Keratinocyte (primary cell): ENCODE measurements around the gene AP4S1.

Source experiments
- EZH2 ChIP-seq: IDR thresholded peaks from one replicate; pipeline ENCODE4 v1.6.1; 2012; ENCODE audit warnings: inconsistent platforms, mild to moderate bottlenecking, low read length, moderate library complexity
- TF ChIP-seq, protein P1 (sequence below), 3 experiments: IDR thresholded peaks in 1 of 3; conservative IDR thresholded peaks in 1 of 3; optimal IDR thresholded peaks in 1 of 3; 2 replicates in 2 of 3; 3 replicates in 1 of 3; pipeline versions ENCODE3 to v1.5.1; 2011; ENCODE audit warnings: low read length in 3 of 3, mild to moderate bottlenecking in 3 of 3, moderate library complexity in 2 of 3, control low read depth in 1 of 3, inconsistent platforms in 1 of 3; ENCODE audit not compliant: insufficient read depth in 2 of 3; ENCODE audit errors: extremely low read depth in 1 of 3

DNA sequence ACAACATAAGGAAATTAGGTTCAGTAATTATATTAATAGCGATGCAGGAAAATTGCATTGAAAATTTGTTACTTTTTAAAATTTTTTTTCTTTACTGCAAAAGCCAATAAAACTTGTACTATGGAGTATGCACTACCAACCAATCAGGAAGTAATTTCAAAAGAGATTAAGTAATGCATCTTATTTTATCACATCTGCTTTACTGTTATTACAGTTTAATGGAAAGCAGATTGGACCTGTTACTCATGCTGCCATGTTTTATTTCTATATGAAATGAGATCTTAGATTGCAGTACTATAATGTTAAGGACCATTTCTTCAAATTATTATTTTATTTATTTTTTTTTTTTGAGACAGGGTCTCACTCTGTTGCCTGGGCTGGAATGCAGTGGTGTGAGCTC, 2.4 kb downstream of the AP4S1 start:
- TF ChIP-seq, protein P1, sequence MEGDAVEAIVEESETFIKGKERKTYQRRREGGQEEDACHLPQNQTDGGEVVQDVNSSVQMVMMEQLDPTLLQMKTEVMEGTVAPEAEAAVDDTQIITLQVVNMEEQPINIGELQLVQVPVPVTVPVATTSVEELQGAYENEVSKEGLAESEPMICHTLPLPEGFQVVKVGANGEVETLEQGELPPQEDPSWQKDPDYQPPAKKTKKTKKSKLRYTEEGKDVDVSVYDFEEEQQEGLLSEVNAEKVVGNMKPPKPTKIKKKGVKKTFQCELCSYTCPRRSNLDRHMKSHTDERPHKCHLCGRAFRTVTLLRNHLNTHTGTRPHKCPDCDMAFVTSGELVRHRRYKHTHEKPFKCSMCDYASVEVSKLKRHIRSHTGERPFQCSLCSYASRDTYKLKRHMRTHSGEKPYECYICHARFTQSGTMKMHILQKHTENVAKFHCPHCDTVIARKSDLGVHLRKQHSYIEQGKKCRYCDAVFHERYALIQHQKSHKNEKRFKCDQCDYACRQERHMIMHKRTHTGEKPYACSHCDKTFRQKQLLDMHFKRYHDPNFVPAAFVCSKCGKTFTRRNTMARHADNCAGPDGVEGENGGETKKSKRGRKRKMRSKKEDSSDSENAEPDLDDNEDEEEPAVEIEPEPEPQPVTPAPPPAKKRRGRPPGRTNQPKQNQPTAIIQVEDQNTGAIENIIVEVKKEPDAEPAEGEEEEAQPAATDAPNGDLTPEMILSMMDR (optimal IDR thresholded peaks at IDR 0.05 in 1 of 3, IDR thresholded peaks at IDR 0.05 in 1 of 3, conservative IDR thresholded peaks at IDR 0.05 in 1 of 3; ENCODE audit: extremely low read depth in 1 of 3, insufficient read depth in 2 of 3, low read length in 3 of 3): no peak
- no peak for TF ChIP-seq EZH2
